Loucy (cell line): Measurements from ENCODE around the gene HAPLN2.

ENCODE experiments used
- H2AFZ ChIP-seq: fragments of 200-600 bp; sonication (generic); 2 replicates; pipeline ENCODE4 v1.6.0; 2016; ENCODE audit warnings: antibody characterized with exemption, mild to moderate bottlenecking, low read length, moderate library complexity
- H3F3A ChIP-seq: fragments of 200-600 bp; 2 replicates; pipeline ENCODE4 v1.6.0; 2016; ENCODE audit warnings: antibody characterized with exemption, low read depth, mild to moderate bottlenecking
- H3K27me3 ChIP-seq: fragments of 200-600 bp; sonication (generic); 2 replicates; pipeline ENCODE4 v1.6.1; 2014; ENCODE audit warnings: low read length, mild to moderate bottlenecking; ENCODE audit not compliant: insufficient read depth, poor library complexity, severe bottlenecking
- H3K36me3 ChIP-seq: fragments of 200-600 bp; sonication (generic); 2 replicates; pipeline ENCODE4 v1.6.1; 2016; ENCODE audit warnings: low read length; ENCODE audit not compliant: insufficient read depth
- H3K4me1 ChIP-seq: fragments of 200-600 bp; sonication (generic); 2 replicates; pipeline ENCODE4 v1.5.1; 2014; ENCODE audit warnings: low read length, mild to moderate bottlenecking; ENCODE audit not compliant: insufficient read depth, poor library complexity, severe bottlenecking
- H3K4me2 ChIP-seq: fragments of 200-600 bp; sonication (generic); 2 replicates; pipeline ENCODE4 v1.6.0; 2014; ENCODE audit warnings: antibody characterized with exemption, low read length, low read depth, mild to moderate bottlenecking; ENCODE audit not compliant: poor library complexity, severe bottlenecking
- H3K4me3 ChIP-seq: fragments of 200-600 bp; sonication (generic); 2 replicates; pipeline ENCODE4 v1.5.1; 2014; ENCODE audit warnings: low read length, mild to moderate bottlenecking, mixed read lengths; ENCODE audit not compliant: poor library complexity, severe bottlenecking
- H3K79me2 ChIP-seq: fragments of 200-600 bp; sonication (generic); 2 replicates; pipeline ENCODE4 v1.6.1; 2014; ENCODE audit warnings: low read length; ENCODE audit not compliant: insufficient read depth
- H3K9ac ChIP-seq: fragments of 200-600 bp; sonication (generic); 2 replicates; pipeline ENCODE4 v1.6.0; 2014; ENCODE audit warnings: mild to moderate bottlenecking, low read depth, low read length, moderate library complexity; ENCODE audit not compliant: poor library complexity, severe bottlenecking
- H3K9me2 ChIP-seq: fragments of 200-600 bp; sonication (generic); replicated peaks from 2 replicates; pipeline ENCODE4 v1.6.1; 2016; ENCODE audit warnings: low read depth, low read length, mixed read lengths
- H3K9me3 ChIP-seq: fragments of 200-600 bp; sonication (generic); 2 replicates; pipeline ENCODE4 v1.6.1; 2014; ENCODE audit warnings: mild to moderate bottlenecking, antibody characterized with exemption, low read length, low read depth; ENCODE audit not compliant: insufficient read depth
- H4K20me1 ChIP-seq: fragments of 200-600 bp; sonication (generic); 2 replicates; pipeline ENCODE4 v1.6.0; 2014; ENCODE audit warnings: antibody characterized with exemption, low read length, mild to moderate bottlenecking; ENCODE audit not compliant: insufficient read depth, poor library complexity, severe bottlenecking
- CTCF ChIP-seq: fragments of 200-600 bp; sonication (generic); conservative IDR thresholded peaks from 2 replicates; pipeline ENCODE4 v1.5.1; 2014; ENCODE audit warnings: mild to moderate bottlenecking, antibody characterized with exemption, low read length
- EZH2phosphoT487 ChIP-seq: fragments of 200-600 bp; IDR thresholded peaks from 2 replicates; pipeline ENCODE4 v1.6.1; 2018; ENCODE audit warnings: antibody characterized with exemption, mild to moderate bottlenecking, moderate library complexity, borderline replicate concordance

HAPLN2 gene

GRCh38 chr1:156639601-156640101, 20.4 kb downstream of the HAPLN2 start:
- Histone ChIP-seq H3K79me2 (no peaks in the 10 kb centered on the region), H4K20me1 (no peaks in the 10 kb centered on the region), H3K27me3 (no peaks in the 10 kb centered on the region), H3F3A (no peaks in the 10 kb centered on the region), H3K9me3 (no peaks in the 10 kb centered on the region), H3K4me2 (no peak overlapping the region), H2AFZ (no peak overlapping the region), H3K9ac (no peak overlapping the region), H3K4me3 (no peak overlapping the region), H3K9me2 (no peaks in the 10 kb centered on the region), H3K36me3 (no peaks in the 10 kb centered on the region), H3K4me1 (peaks cover 20% of the 10 kb centered on the region)
- TF ChIP-seq CTCF: no peak
- no peak for TF ChIP-seq EZH2phosphoT487

GRCh38 chr1:156640842-156641706, 21.9 kb downstream of the HAPLN2 start:
- H3K79me2 ChIP-seq: no peaks in the 10 kb centered on the region
- no peaks in the 10 kb centered on the region for H3K27me3 ChIP-seq
- H2AFZ ChIP-seq: no peak overlapping the region
- no peak overlapping the region for H3K9ac ChIP-seq
- H4K20me1 ChIP-seq: no peaks in the 10 kb centered on the region
- no peaks in the 10 kb centered on the region for H3F3A ChIP-seq
- no peak for TF ChIP-seq CTCF
- TF ChIP-seq EZH2phosphoT487: no peak
- H3K4me3 ChIP-seq: no peak overlapping the region
- H3K9me2 ChIP-seq: no peaks in the 10 kb centered on the region
- H3K4me2 ChIP-seq: no peak overlapping the region
- peaks cover 18% of the 10 kb centered on the region for H3K4me1 ChIP-seq
- no peaks in the 10 kb centered on the region for H3K36me3 ChIP-seq
- H3K9me3 ChIP-seq: no peaks in the 10 kb centered on the region

GRCh38 chr1:156641761-156642264, 22.6 kb downstream of the HAPLN2 start, which contains the start of gene BCAN:
Gene BCAN (plus strand): TSS chr1:156642117. CDS start chr1:156646055, 3,938 bp downstream.
- Histone ChIP-seq H4K20me1 (no peaks in the 10 kb centered on the region), H3K4me3 (no peak within 1 kb of the TSS), H3K4me2 (no peak within 1 kb of the TSS), H3K79me2 (no peaks in the 10 kb centered on the region), H2AFZ (no peak within 1 kb of the TSS), H3K9me3 (no peaks in the 10 kb centered on the region), H3K36me3 (no peaks in the 10 kb centered on the region), H3K9me2 (no peaks in the 10 kb centered on the region), H3K27me3 (no peaks in the 10 kb centered on the region), H3K9ac (no peak within 1 kb of the TSS), H3K4me1 (peaks cover 18% of the 10 kb centered on the region), H3F3A (no peaks in the 10 kb centered on the region)
- TF ChIP-seq EZH2phosphoT487 (no peak), CTCF (no peak)
